ENCODE results near the gene UNC13D.

The UNC13D gene

GRCh38 chr17:75834279-75834920 is 9.8 kb downstream of the UNC13D start:
- no peak for DNase-seq (ENCODE audit: low spot score)

- DNase-seq (ENCODE audit: low spot score), result no peak
These were observed 11.4 kb downstream of the UNC13D start for GRCh38 chr17:75832652-75833400.

- DNase-seq (ENCODE audit: low spot score), result no peak
These were observed 12.0 kb downstream of the UNC13D start for GRCh38 chr17:75832164-75832651.

- no peak for DNase-seq (ENCODE audit: low spot score)
These were observed 13.1 kb downstream of the UNC13D start for GRCh38 chr17:75831032-75831571.

- DNase-seq (ENCODE audit: low spot score), result peak; percentile 21
These were observed 13.8 kb downstream of the UNC13D start for GRCh38 chr17:75830164-75831031.

- DNase-seq (ENCODE audit: low spot score), result no peak
These were observed 14.5 kb downstream of the UNC13D start for GRCh38 chr17:75829747-75830146.

- DNase-seq (ENCODE audit: low spot score), result no peak
These were observed 15.5 kb downstream of the UNC13D start for GRCh38 chr17:75828741-75829140.

- no peak for DNase-seq (ENCODE audit: low spot score)
These were observed 16.2 kb downstream of the UNC13D start for GRCh38 chr17:75828076-75828400.

GRCh38 chr17:75827308-75828075 is 16.7 kb downstream of the UNC13D start:
- DNase-seq (ENCODE audit: low spot score), result peak; percentile 24

GRCh38 chr17:75826561-75827307 is 17.5 kb downstream of the UNC13D start:
- DNase-seq (ENCODE audit: low spot score), result no peak

- DNase-seq (ENCODE audit: low spot score), result no peak
These were observed 18.3 kb downstream of the UNC13D start for GRCh38 chr17:75825748-75826370.

GRCh38 chr17:75825149-75825552 is 19.1 kb downstream of the UNC13D start:
- no peak for DNase-seq (ENCODE audit: low spot score)

- DNase-seq (ENCODE audit: low spot score), result no peak
These were observed 19.5 kb downstream of the UNC13D start for GRCh38 chr17:75824666-75825065.

GRCh38 chr17:75824050-75824552 is 20.1 kb downstream of the UNC13D start:
- DNase-seq (ENCODE audit: low spot score), result no peak

- no peak for DNase-seq (ENCODE audit: low spot score)
These were observed 20.8 kb downstream of the UNC13D start for GRCh38 chr17:75823257-75824041.

- no peak for DNase-seq (ENCODE audit: low spot score)
These were observed 21.4 kb downstream of the UNC13D start for GRCh38 chr17:75822800-75823166.

GRCh38 chr17:75822119-75822799 is 21.9 kb downstream of the UNC13D start:
- DNase-seq (ENCODE audit: low spot score), result no peak

GRCh38 chr17:75821552-75821951 is 22.7 kb downstream of the UNC13D start:
- DNase-seq (ENCODE audit: low spot score), result no peak

Measured in hematopoietic multipotent progenitor cell treated with erythropoietin and hydrocortisone succinate and interleukin-3 and kit ligand, for 17 days (in vitro differentiated cells).